ENCODE data around the gene CNKSR3. TPM values are rescaled to one million over a fixed set of nuclear protein-coding genes. Genes with fewer than 3 reads are reported as not detected.

CNKSR3 gene
- total and polyA plus RNA-seq, 2 experiments from 2014 or later, result 1.9 to 5.7 TPM

- Mint-ChIP-seq H3K27ac (no peak overlapping the region), H3K4me3 (no peak overlapping the region), H3K4me1 (peaks cover 37% of the 10 kb centered on the region), H3K27me3 (ENCODE audit: insufficient read depth, low read depth, poor library complexity) (peaks cover 35% of the 10 kb centered on the region), H3K36me3 (ENCODE audit: low read depth) (0 out of 3 replicates have a peak, but pooled peaks cover 9% of the 10 kb centered on the region), H3K9me3 (no peaks in the 10 kb centered on the region; the same call in 2 of the 3 replicates)
- no peak overlapping the region for H3K27ac ChIP-seq (ENCODE audit: low read depth)
- H2AFZ ChIP-seq, result no peak overlapping the region
- H4K20me1 ChIP-seq (replicated peaks; ENCODE audit: insufficient read depth), result peaks cover 20% of the 10 kb centered on the region
- ATAC-seq, result no peak
- 0 out of 2 replicates have a peak, but pooled peaks cover 3% of the 10 kb centered on the region for H3F3A ChIP-seq (replicated peaks; ENCODE audit: low read depth)
- H3K4me2 ChIP-seq, result no peak overlapping the region
- H3K27me3 ChIP-seq (ENCODE audit: insufficient read depth), result peaks cover 72% of the 10 kb centered on the region
- H3K36me3 ChIP-seq (ENCODE audit: insufficient read depth), result no peaks in the 10 kb centered on the region; the same call in 1 of the 2 replicates
- no peak overlapping the region for H3K4me3 ChIP-seq
- TF ChIP-seq CREB1 (CRISPR knock-in tag; IDR thresholded peaks at IDR 0.05; ENCODE audit: low read depth) (no peak), EZH2 (IDR thresholded peaks at IDR 0.05; ENCODE audit: low read depth, unreplicated experiment) (no peak), NANOG (IDR thresholded peaks at IDR 0.05; ENCODE audit: borderline replicate concordance) (no peak), ZNF331 (CRISPR knock-in tag; IDR thresholded peaks at IDR 0.05; ENCODE audit: low read depth) (no peak), STAT1 (IDR thresholded peaks at IDR 0.05; ENCODE audit: unreplicated experiment) (no peak), JUNB (IDR thresholded peaks at IDR 0.05; ENCODE audit: unreplicated experiment) (no peak), ZNF114 (CRISPR knock-in tag; IDR thresholded peaks at IDR 0.05) (no peak), EZH2phosphoT487 (IDR thresholded peaks at IDR 0.05; ENCODE audit: unreplicated experiment) (no peak), POLR2AphosphoS5 (IDR thresholded peaks at IDR 0.05; ENCODE audit: low read depth) (no peak)
- TF ChIP-seq, protein P1, sequence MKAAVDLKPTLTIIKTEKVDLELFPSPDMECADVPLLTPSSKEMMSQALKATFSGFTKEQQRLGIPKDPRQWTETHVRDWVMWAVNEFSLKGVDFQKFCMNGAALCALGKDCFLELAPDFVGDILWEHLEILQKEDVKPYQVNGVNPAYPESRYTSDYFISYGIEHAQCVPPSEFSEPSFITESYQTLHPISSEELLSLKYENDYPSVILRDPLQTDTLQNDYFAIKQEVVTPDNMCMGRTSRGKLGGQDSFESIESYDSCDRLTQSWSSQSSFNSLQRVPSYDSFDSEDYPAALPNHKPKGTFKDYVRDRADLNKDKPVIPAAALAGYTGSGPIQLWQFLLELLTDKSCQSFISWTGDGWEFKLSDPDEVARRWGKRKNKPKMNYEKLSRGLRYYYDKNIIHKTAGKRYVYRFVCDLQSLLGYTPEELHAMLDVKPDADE (IDR thresholded peaks at IDR 0.05), result no peak
- TF ChIP-seq, protein P2, sequence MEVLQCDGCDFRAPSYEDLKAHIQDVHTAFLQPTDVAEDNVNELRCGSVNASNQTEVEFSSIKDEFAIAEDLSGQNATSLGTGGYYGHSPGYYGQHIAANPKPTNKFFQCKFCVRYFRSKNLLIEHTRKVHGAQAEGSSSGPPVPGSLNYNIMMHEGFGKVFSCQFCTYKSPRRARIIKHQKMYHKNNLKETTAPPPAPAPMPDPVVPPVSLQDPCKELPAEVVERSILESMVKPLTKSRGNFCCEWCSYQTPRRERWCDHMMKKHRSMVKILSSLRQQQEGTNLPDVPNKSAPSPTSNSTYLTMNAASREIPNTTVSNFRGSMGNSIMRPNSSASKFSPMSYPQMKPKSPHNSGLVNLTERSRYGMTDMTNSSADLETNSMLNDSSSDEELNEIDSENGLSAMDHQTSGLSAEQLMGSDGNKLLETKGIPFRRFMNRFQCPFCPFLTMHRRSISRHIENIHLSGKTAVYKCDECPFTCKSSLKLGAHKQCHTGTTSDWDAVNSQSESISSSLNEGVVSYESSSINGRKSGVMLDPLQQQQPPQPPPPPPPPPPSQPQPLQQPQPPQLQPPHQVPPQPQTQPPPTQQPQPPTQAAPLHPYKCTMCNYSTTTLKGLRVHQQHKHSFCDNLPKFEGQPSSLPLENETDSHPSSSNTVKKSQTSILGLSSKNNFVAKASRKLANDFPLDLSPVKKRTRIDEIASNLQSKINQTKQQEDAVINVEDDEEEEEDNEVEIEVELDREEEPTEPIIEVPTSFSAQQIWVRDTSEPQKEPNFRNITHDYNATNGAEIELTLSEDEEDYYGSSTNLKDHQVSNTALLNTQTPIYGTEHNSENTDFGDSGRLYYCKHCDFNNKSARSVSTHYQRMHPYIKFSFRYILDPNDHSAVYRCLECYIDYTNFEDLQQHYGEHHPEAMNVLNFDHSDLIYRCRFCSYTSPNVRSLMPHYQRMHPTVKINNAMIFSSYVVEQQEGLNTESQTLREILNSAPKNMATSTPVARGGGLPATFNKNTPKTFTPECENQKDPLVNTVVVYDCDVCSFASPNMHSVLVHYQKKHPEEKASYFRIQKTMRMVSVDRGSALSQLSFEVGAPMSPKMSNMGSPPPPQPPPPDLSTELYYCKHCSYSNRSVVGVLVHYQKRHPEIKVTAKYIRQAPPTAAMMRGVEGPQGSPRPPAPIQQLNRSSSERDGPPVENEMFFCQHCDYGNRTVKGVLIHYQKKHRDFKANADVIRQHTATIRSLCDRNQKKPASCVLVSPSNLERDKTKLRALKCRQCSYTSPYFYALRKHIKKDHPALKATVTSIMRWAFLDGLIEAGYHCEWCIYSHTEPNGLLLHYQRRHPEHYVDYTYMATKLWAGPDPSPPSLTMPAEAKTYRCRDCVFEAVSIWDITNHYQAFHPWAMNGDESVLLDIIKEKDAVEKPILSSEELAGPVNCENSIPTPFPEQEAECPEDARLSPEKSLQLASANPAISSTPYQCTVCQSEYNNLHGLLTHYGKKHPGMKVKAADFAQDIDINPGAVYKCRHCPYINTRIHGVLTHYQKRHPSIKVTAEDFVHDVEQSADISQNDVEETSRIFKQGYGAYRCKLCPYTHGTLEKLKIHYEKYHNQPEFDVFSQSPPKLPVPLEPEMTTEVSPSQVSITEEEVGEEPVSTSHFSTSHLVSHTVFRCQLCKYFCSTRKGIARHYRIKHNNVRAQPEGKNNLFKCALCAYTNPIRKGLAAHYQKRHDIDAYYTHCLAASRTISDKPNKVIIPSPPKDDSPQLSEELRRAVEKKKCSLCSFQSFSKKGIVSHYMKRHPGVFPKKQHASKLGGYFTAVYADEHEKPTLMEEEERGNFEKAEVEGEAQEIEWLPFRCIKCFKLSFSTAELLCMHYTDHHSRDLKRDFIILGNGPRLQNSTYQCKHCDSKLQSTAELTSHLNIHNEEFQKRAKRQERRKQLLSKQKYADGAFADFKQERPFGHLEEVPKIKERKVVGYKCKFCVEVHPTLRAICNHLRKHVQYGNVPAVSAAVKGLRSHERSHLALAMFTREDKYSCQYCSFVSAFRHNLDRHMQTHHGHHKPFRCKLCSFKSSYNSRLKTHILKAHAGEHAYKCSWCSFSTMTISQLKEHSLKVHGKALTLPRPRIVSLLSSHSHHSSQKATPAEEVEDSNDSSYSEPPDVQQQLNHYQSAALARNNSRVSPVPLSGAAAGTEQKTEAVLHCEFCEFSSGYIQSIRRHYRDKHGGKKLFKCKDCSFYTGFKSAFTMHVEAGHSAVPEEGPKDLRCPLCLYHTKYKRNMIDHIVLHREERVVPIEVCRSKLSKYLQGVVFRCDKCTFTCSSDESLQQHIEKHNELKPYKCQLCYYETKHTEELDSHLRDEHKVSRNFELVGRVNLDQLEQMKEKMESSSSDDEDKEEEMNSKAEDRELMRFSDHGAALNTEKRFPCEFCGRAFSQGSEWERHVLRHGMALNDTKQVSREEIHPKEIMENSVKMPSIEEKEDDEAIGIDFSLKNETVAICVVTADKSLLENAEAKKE (CRISPR knock-in tag; IDR thresholded peaks at IDR 0.05), result no peak
- TF ChIP-seq, protein P3, sequence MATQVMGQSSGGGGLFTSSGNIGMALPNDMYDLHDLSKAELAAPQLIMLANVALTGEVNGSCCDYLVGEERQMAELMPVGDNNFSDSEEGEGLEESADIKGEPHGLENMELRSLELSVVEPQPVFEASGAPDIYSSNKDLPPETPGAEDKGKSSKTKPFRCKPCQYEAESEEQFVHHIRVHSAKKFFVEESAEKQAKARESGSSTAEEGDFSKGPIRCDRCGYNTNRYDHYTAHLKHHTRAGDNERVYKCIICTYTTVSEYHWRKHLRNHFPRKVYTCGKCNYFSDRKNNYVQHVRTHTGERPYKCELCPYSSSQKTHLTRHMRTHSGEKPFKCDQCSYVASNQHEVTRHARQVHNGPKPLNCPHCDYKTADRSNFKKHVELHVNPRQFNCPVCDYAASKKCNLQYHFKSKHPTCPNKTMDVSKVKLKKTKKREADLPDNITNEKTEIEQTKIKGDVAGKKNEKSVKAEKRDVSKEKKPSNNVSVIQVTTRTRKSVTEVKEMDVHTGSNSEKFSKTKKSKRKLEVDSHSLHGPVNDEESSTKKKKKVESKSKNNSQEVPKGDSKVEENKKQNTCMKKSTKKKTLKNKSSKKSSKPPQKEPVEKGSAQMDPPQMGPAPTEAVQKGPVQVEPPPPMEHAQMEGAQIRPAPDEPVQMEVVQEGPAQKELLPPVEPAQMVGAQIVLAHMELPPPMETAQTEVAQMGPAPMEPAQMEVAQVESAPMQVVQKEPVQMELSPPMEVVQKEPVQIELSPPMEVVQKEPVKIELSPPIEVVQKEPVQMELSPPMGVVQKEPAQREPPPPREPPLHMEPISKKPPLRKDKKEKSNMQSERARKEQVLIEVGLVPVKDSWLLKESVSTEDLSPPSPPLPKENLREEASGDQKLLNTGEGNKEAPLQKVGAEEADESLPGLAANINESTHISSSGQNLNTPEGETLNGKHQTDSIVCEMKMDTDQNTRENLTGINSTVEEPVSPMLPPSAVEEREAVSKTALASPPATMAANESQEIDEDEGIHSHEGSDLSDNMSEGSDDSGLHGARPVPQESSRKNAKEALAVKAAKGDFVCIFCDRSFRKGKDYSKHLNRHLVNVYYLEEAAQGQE (IDR thresholded peaks at IDR 0.05; ENCODE audit: unreplicated experiment), result no peak
- TF ChIP-seq, protein P4, sequence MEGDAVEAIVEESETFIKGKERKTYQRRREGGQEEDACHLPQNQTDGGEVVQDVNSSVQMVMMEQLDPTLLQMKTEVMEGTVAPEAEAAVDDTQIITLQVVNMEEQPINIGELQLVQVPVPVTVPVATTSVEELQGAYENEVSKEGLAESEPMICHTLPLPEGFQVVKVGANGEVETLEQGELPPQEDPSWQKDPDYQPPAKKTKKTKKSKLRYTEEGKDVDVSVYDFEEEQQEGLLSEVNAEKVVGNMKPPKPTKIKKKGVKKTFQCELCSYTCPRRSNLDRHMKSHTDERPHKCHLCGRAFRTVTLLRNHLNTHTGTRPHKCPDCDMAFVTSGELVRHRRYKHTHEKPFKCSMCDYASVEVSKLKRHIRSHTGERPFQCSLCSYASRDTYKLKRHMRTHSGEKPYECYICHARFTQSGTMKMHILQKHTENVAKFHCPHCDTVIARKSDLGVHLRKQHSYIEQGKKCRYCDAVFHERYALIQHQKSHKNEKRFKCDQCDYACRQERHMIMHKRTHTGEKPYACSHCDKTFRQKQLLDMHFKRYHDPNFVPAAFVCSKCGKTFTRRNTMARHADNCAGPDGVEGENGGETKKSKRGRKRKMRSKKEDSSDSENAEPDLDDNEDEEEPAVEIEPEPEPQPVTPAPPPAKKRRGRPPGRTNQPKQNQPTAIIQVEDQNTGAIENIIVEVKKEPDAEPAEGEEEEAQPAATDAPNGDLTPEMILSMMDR (conservative IDR thresholded peaks at IDR 0.05; ENCODE audit: low read depth in 2 of 2), result no peak
- peaks cover 11% of the 10 kb centered on the region for H3K79me2 ChIP-seq (replicated peaks; ENCODE audit: insufficient read depth)
- peaks cover 19% of the 10 kb centered on the region for H3K4me1 ChIP-seq (ENCODE audit: insufficient read depth)
- no peaks in the 10 kb centered on the region for H3K9me2 ChIP-seq (ENCODE audit: insufficient read depth)
- no peak for DNase-seq (ENCODE audit: low spot score)
Observed at GRCh38 chr6:154504865-154505449, 5.5 kb downstream of the CNKSR3 start.

Data from GM23338 (cell line).